Psoas muscle (tissue), 8 donors: ENCODE results near the gene SLC30A5. TPM values are rescaled to one million over a fixed set of nuclear protein-coding genes. Genes with fewer than 3 reads are reported as not detected.
"Not testable (repeated sequence)": the region's sequence is repeated elsewhere in the genome, so short reads cannot be mapped to it uniquely, and the experiment has no call there.

Experiments used
- ATAC-seq, 4 donors: fragments of 200-7000 bp; cut with Tn5 transposase; one replicate each; pipeline ENCODE4 v1.9.1; 2020; ENCODE audit warnings: moderate library complexity in 3 of 4, mild to moderate bottlenecking in 2 of 4
- DNase-seq, 2 donors: peaks; one replicate each; pipeline ENCODE4 v3.0.0-alpha.2; 2020
- H3K27ac ChIP-seq: fragments of 200-600 bp; one replicate; pipeline ENCODE4 v1.8.0; 2022
- H3K27me3 ChIP-seq, 3 donors: fragments of 200-600 bp in 1 of 3; one replicate each; pipeline versions ENCODE4 v1.6.1 to v1.8.0; 2013 to 2022; ENCODE audit warnings: low read length in 2 of 3, mild to moderate bottlenecking in 2 of 3, moderate library complexity in 1 of 3; ENCODE audit not compliant: insufficient read depth in 3 of 3
- H3K36me3 ChIP-seq, 2 donors: fragments of 200-600 bp in 1 of 2; one replicate each; pipeline versions ENCODE4 v1.6.1 to v1.8.0; 2013 to 2022; ENCODE audit warnings: low read depth in 1 of 2, mild to moderate bottlenecking in 1 of 2, moderate library complexity in 1 of 2; ENCODE audit not compliant: insufficient read depth in 1 of 2
- H3K4me1 ChIP-seq: fragments of 200-600 bp; one replicate; pipeline ENCODE4 v1.8.0; 2022
- H3K4me3 ChIP-seq: fragments of 200-600 bp; one replicate; pipeline ENCODE4 v1.8.0; 2022; ENCODE audit warnings: mild to moderate bottlenecking
- H3K9me3 ChIP-seq: fragments of 200-600 bp; one replicate; pipeline ENCODE4 v1.8.0; 2022
- CTCF ChIP-seq: fragments of 200-600 bp; IDR thresholded peaks from one replicate; pipeline ENCODE4 v1.8.0; 2022; ENCODE audit warnings: antibody characterized with exemption
- WGBS, 3 donors: extraction: QIAGEN DNeasy Blood & Tissue Kit; methylation state at CpG; one replicate each; pipeline versions ENCODE4 v1.1.6 to v1.1.7; 2013; 5-methylcytosine and 5-hydroxymethylcytosine counted together
- intact Hi-C, 2 donors: fragments of 100-400 bp; cut with DNase I; formaldehyde crosslinking; loops; one replicate each; pipeline versions ENCODE4 v1.11.0 to v1.14.2; 2022
- polyA plus RNA-seq, 3 donors: library from polyadenylated mRNA; stranded (reverse); fragments of 200-250 nt; gene quantifications; one replicate each; pipeline ENCODE4 v1.2.3, GENCODE V29; 2013
- total RNA-seq, 4 donors: library from RNA; stranded (reverse); fragmentation: NEBNext Ultra II Directional in 2 of 4; extraction: Animal tissue kit (Norgen Biotek cat#: 25700) in 2 of 4; gene quantifications; one replicate each; pipeline versions ENCODE4 v1.2.1 to v1.2.4, GENCODE V29; 2021 to 2023
- donor health status: healthy with polysubstance abuse.
- donor health status: DM: no; HTN: no; CAD: no; lungs with moderate emphysema.
- donor health status: Bipolar disorder and iron deficiency.
- donor health status: healthy.
- donor health status: DM: yes; HTN: yes; CAD: no.
- donor health status: DM: no; HTN: no; CAD: no.
- donor health status: DM: no; HTN: no; CAD: no.
- donor health status: DM: yes; HTN: yes; CAD: no.

The SLC30A5 gene
- total and polyA plus RNA-seq, 7 donors, result 11.5 to 21.1 (median 17.7) TPM

- 86 to 88% (median 87%) methylated on average over 4 of the region's 4 CpGs for WGBS, 3 donors
- Histone ChIP-seq H3K27me3 (no peaks in the 10 kb centered on the region), H3K27ac (no peak overlapping the region), H3K36me3 (peaks cover 8 to 83% of the 10 kb centered on the region in 2 donors), H3K9me3 (no peaks in the 10 kb centered on the region), H3K4me3 (no peak overlapping the region), H3K4me1 (no peaks in the 10 kb centered on the region)
- DNase-seq (no peak), ATAC-seq (no peak)
- intact Hi-C loops, result loop anchor here in 1 of 2 donors (5.0 to 10.0 kb wide), 2 partner anchors 79 to 256 kb away; partner anchors contain the start of gene CENPH
- TF ChIP-seq CTCF, result no peak
Measured at GRCh38 chr5:69105996-69106906, 12.4 kb downstream of the SLC30A5 start.

GRCh38 chr5:69108367-69108766 is 14.6 kb downstream of the SLC30A5 start:
- not testable (repeated sequence) for ATAC-seq, H3K27me3 ChIP-seq, H3K9me3 ChIP-seq, H3K27ac ChIP-seq, H3K4me1 ChIP-seq, DNase-seq, H3K4me3 ChIP-seq
- WGBS, 3 donors, result 95 to 97% (median 95%) methylated on average over 7 of the region's 7 CpGs
- H3K36me3 ChIP-seq, result peaks cover 8 to 99% of the 10 kb centered on the region in 2 donors
- intact Hi-C loops, result loop anchor here in 1 of 2 donors (5.0 to 10.0 kb wide), 2 partner anchors 76 to 254 kb away; partner anchors contain the start of gene CENPH

- DNase-seq, result no peak
- no peaks in the 10 kb centered on the region for H3K27me3 ChIP-seq
- 83 to 94% (median 84%) methylated on average over 1 of the region's 1 CpG for WGBS, 3 donors
- no peaks in the 10 kb centered on the region for H3K4me1 ChIP-seq
- peaks cover 3 to 99% of the 10 kb centered on the region in 2 donors for H3K36me3 ChIP-seq
- TF ChIP-seq CTCF, result no peak
- no peak overlapping the region for H3K27ac ChIP-seq
- no peaks in the 10 kb centered on the region for H3K9me3 ChIP-seq
- intact Hi-C loops, result no loop called here
- H3K4me3 ChIP-seq, result no peak overlapping the region
- ATAC-seq, result no peak
Measured at GRCh38 chr5:69113851-69114250, 20.0 kb downstream of the SLC30A5 start.

GRCh38 chr5:69115526-69115925 is 21.7 kb downstream of the SLC30A5 start:
- 93 to 95% (median 94%) methylated on average over 3 of the region's 3 CpGs for WGBS, 3 donors
- Histone ChIP-seq H3K27me3 (no peaks in the 10 kb centered on the region), H3K4me1 (no peaks in the 10 kb centered on the region), H3K4me3 (no peak overlapping the region), H3K9me3 (no peaks in the 10 kb centered on the region), H3K36me3 (peaks cover 3 to 99% of the 10 kb centered on the region in 2 donors), H3K27ac (no peak overlapping the region)
- TF ChIP-seq CTCF, result no peak
- ATAC-seq (no peak), DNase-seq (no peak)
- intact Hi-C loops, result no loop called here

GRCh38 chr5:69129413-69129812 is 35.6 kb downstream of the SLC30A5 start:
- H3K9me3 ChIP-seq, result no peaks in the 10 kb centered on the region
- intact Hi-C loops, result no loop called here
- TF ChIP-seq CTCF, result no peak
- H3K27ac ChIP-seq, result no peak overlapping the region
- no peak overlapping the region for H3K4me3 ChIP-seq
- no peak for DNase-seq
- ATAC-seq, result no peak
- peaks cover 0 to 89% of the 10 kb centered on the region in 2 donors for H3K36me3 ChIP-seq
- no peaks in the 10 kb centered on the region for H3K4me1 ChIP-seq
- no peaks in the 10 kb centered on the region for H3K27me3 ChIP-seq
